ENCODE results near the gene DUSP3.

Gene DUSP3

DNA sequence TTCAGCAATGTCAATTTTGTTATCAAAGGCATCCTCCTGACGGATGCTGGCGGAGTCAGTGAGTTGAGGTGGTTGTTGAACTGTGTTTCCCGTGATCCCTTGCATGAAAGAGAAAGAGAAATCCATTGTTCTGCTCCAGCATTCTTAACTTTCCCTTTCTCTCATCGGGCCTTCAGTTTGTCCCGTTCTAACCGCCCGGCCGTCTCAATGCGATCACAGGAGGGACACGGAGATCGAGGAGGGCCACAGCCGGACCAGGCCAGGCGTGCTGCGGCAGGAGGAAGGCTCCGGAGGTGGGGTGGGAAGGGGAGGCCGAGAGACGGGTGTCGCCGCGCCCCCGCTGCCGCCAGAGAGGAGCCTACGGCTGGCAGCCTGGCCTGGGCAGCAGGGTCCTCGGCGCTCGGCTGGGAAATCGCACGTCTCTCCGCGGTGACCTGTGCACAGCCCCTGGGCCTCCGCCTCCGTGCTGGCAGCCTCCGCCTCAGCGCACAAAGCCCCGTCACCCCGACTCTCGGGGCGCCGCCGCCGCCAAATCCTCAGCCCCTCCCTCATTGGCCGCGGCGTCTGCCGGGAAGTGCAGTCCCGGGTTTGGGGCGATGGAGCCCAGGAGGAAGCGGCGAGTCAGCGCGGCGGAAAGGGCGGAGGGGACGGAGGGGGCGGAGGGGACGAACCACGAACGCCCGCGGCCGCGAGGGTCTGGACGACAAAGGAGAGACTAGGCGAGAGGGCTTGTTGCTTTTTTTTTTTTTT is 58.3 kb downstream of the DUSP3 start:
- H3K4me3 ChIP-seq (ENCODE audit: low read depth, low read length), result peak overlapping the region; percentile 39
- in situ Hi-C loops (cut with HindIII; ENCODE audit: low sequenced_read_pairs), result no loop called here
- TF ChIP-seq, protein P1, sequence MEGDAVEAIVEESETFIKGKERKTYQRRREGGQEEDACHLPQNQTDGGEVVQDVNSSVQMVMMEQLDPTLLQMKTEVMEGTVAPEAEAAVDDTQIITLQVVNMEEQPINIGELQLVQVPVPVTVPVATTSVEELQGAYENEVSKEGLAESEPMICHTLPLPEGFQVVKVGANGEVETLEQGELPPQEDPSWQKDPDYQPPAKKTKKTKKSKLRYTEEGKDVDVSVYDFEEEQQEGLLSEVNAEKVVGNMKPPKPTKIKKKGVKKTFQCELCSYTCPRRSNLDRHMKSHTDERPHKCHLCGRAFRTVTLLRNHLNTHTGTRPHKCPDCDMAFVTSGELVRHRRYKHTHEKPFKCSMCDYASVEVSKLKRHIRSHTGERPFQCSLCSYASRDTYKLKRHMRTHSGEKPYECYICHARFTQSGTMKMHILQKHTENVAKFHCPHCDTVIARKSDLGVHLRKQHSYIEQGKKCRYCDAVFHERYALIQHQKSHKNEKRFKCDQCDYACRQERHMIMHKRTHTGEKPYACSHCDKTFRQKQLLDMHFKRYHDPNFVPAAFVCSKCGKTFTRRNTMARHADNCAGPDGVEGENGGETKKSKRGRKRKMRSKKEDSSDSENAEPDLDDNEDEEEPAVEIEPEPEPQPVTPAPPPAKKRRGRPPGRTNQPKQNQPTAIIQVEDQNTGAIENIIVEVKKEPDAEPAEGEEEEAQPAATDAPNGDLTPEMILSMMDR (IDR thresholded peaks at IDR 0.05; ENCODE audit: low read depth, low read length, missing control alignments), result no peak
- no peak for DNase-seq (ENCODE audit: low read depth)

DNA sequence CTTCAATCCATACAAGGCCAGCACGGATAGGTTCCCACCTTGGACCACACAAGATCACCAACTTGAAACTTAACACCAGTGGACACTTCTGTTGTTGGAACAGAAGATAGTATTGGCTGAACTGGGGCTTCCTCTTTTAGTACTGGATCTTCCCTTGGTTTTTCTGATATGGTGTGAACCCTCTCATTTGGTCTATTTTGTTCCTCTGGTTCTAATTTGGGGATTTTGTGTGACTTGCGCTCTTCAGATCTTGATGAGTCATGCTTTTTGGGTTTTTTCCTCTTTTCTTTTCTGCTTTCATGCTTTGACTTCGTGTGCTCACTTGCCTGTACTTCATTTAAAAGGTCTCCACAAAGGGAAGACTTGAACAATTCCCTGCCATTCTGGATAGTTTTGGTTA is 59.2 kb downstream of the DUSP3 start:
- in situ Hi-C loops (cut with HindIII; ENCODE audit: low sequenced_read_pairs), result no loop called here

DNA sequence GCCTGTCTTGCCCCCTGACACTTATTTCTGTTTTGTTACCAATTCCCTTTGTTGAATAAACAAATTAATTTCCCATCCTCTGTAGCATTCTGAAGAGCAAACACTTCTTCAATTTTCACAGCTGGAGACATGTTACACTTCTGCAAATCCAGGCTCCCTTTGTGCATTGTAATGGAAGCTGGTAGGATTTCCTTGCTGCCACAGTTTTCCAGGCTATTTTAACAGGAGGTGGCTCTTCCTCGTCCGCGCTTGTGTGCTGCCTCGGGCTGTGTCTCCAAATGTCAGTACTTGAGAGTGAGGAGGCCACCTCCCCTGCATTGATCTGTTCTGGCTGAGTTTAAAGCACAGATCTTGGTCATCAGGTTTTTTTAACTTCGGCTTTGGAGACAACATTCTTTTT is 60.2 kb downstream of the DUSP3 start:
- H3K4me3 ChIP-seq (ENCODE audit: low read depth, low read length), result no peak overlapping the region
- in situ Hi-C loops (cut with HindIII; ENCODE audit: low sequenced_read_pairs), result no loop called here
- TF ChIP-seq, protein P1 (IDR thresholded peaks at IDR 0.05; ENCODE audit: low read depth, low read length, missing control alignments), result no peak
- no peak for DNase-seq (ENCODE audit: low read depth)

More for the DNA sequence above, 59.2 kb downstream of the DUSP3 start:
- TF ChIP-seq, protein P1 (IDR thresholded peaks at IDR 0.05; ENCODE audit: low read depth, low read length, missing control alignments), result no peak
- H3K4me3 ChIP-seq (ENCODE audit: low read depth, low read length), result no peak overlapping the region
- no peak for DNase-seq (ENCODE audit: low read depth)

DNA sequence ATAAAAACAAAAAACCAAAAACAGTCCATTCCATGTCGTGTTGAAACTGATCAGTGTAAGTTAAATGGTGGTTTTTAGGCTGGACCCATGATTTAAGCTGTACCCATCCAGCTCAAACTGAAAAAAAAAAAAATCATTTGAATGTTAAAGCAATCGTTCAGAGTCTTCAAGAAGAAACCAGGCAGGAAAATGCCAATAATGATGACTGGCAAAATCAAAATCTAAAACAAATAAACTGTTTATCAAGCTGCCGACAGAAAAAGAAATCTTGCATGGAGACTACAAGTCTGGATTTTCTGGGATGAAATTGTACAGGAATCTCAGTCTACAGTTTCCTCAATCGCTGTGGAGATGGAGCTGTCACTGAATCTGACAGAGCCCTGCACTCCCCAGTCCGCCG is 60.9 kb downstream of the DUSP3 start:
- TF ChIP-seq, protein P1 (IDR thresholded peaks at IDR 0.05; ENCODE audit: low read depth, low read length, missing control alignments), result no peak
- in situ Hi-C loops (cut with HindIII; ENCODE audit: low sequenced_read_pairs), result no loop called here
- H3K4me3 ChIP-seq (ENCODE audit: low read depth, low read length), result no peak overlapping the region
- no peak for DNase-seq (ENCODE audit: low read depth)

Data from astrocyte of the cerebellum (primary cell).